Activated B cell treated with CpG ODN at 0.5 μM for 24 hours (primary cell): ENCODE data around the gene IL15RA. TPM values are rescaled to one million over a fixed set of nuclear protein-coding genes. Genes with fewer than 3 reads are reported as not detected.

Source experiments
- ATAC-seq: fragments of 200-7000 bp; cut with Tn5 transposase; one replicate; pipeline ENCODE4 v1.10.0; 2021; ENCODE audit warnings: low read depth, mild to moderate bottlenecking, moderate library complexity
- CTCF ChIA-PET: fragments of 350-600 bp; sonication (Branson Sonifier 250); formaldehyde crosslinking; loops from one replicate; lab custom pipeline; 2021; ENCODE audit warnings: antibody characterized with exemption; lab: Charles Lee
- POLR2A ChIA-PET: fragments of 350-600 bp; sonication (Branson Sonifier 250); formaldehyde crosslinking; loops from one replicate; lab custom pipeline; 2021; ENCODE audit warnings: antibody characterized with exemption; lab: Charles Lee
- DNase-seq: peaks from one replicate; pipeline ENCODE4 v3.0.0; 2022
- H3K27ac Mint-ChIP-seq: one replicate; pipeline ENCODE4 v1.8.0; 2020; ENCODE audit warnings: mixed read lengths
- H3K27me3 Mint-ChIP-seq: one replicate; pipeline ENCODE4 v1.8.0; 2021; ENCODE audit warnings: mixed read lengths
- H3K36me3 Mint-ChIP-seq: one replicate; pipeline ENCODE4 v1.8.0; 2021; ENCODE audit warnings: low read depth, mixed read lengths
- H3K4me1 Mint-ChIP-seq: one replicate; pipeline ENCODE4 v1.8.0; 2021; ENCODE audit warnings: mixed read lengths
- H3K4me3 Mint-ChIP-seq: one replicate; pipeline ENCODE4 v1.8.0; 2020; ENCODE audit warnings: mild to moderate bottlenecking, mixed read lengths
- H3K9me3 Mint-ChIP-seq: one replicate; pipeline ENCODE4 v1.8.0; 2020; ENCODE audit warnings: mixed read lengths
- CTCF ChIP-seq: fragments of 200-600 bp; IDR thresholded peaks from one replicate; pipeline ENCODE4 v1.8.0; 2022; ENCODE audit warnings: antibody characterized with exemption, mild to moderate bottlenecking
- intact Hi-C: fragments of 100-400 bp; cut with micrococcal nuclease; formaldehyde crosslinking; loops from one replicate; pipeline ENCODE4 v1.15.1; 2024
- total RNA-seq: library from RNA; stranded (reverse); gene quantifications from 2 replicates; pipeline ENCODE4 v1.2.3, GENCODE V29; 2022

Gene IL15RA
- total RNA-seq, 1 donor from 2014 or later: 19.1 TPM

- intact Hi-C loops: no loop called here
- no peak for DNase-seq
- Mint-ChIP-seq H3K36me3 (no peaks in the 10 kb centered on the region), H3K27ac (no peak overlapping the region), H3K4me3 (no peak overlapping the region), H3K9me3 (no peaks in the 10 kb centered on the region), H3K4me1 (no peaks in the 10 kb centered on the region), H3K27me3 (peaks cover 5% of the 10 kb centered on the region)
- POLR2A ChIA-PET: interaction anchor here (1.1 kb wide), 1 partner anchor 23 kb away, joined by 7 read pairs; no protein-coding TSS in a partner anchor
- CTCF ChIA-PET: no interaction called here
- ATAC-seq: no peak
- no peak for TF ChIP-seq CTCF
Observed at GRCh38 chr10:5999440-6000165, 22.3 kb upstream of the IL15RA start.

- ChIA-PET CTCF (no interaction called here), POLR2A (no interaction called here)
- peaks cover 5% of the 10 kb centered on the region for H3K27me3 Mint-ChIP-seq
- H3K4me1 Mint-ChIP-seq: no peaks in the 10 kb centered on the region
- intact Hi-C loops: no loop called here
- H3K4me3 Mint-ChIP-seq: no peak overlapping the region
- no peak overlapping the region for H3K27ac Mint-ChIP-seq
- DNase-seq: no peak
- H3K36me3 Mint-ChIP-seq: peaks cover 1% of the 10 kb centered on the region
- TF ChIP-seq CTCF: no peak
- no peak for ATAC-seq
- peaks cover 6% of the 10 kb centered on the region for H3K9me3 Mint-ChIP-seq
Observed at GRCh38 chr10:5996696-5997095, 19.4 kb upstream of the IL15RA start.

- Mint-ChIP-seq H3K27me3 (no peaks in the 10 kb centered on the region), H3K9me3 (peaks cover 12% of the 10 kb centered on the region), H3K27ac (no peak overlapping the region), H3K4me3 (no peak overlapping the region), H3K4me1 (peaks cover 9% of the 10 kb centered on the region), H3K36me3 (peaks cover 6% of the 10 kb centered on the region)
- DNase-seq (no peak), ATAC-seq (no peak)
- intact Hi-C loops: no loop called here
- ChIA-PET POLR2A (no interaction called here), CTCF (no interaction called here)
- TF ChIP-seq CTCF: no peak
Observed at GRCh38 chr10:5992398-5992797, 15.1 kb upstream of the IL15RA start.

GRCh38 chr10:5991708-5992107 is 14.4 kb upstream of the IL15RA start:
- Mint-ChIP-seq H3K27me3 (no peaks in the 10 kb centered on the region), H3K9me3 (peaks cover 12% of the 10 kb centered on the region), H3K36me3 (peaks cover 6% of the 10 kb centered on the region), H3K4me1 (peaks cover 10% of the 10 kb centered on the region), H3K4me3 (no peak overlapping the region), H3K27ac (no peak overlapping the region)
- no peak for ATAC-seq
- CTCF ChIA-PET: no interaction called here
- intact Hi-C loops: no loop called here
- DNase-seq: no peak
- TF ChIP-seq CTCF: no peak
- POLR2A ChIA-PET: no interaction called here

GRCh38 chr10:5989756-5990155 is 12.4 kb upstream of the IL15RA start:
- ATAC-seq (no peak), DNase-seq (no peak)
- Mint-ChIP-seq H3K27me3 (no peaks in the 10 kb centered on the region), H3K4me3 (no peak overlapping the region), H3K9me3 (peaks cover 12% of the 10 kb centered on the region), H3K36me3 (peaks cover 6% of the 10 kb centered on the region), H3K4me1 (peaks cover 10% of the 10 kb centered on the region), H3K27ac (no peak overlapping the region)
- ChIA-PET POLR2A (interaction anchor here (0.6 kb wide), 1 partner anchor 418 kb away, joined by 4 read pairs; no protein-coding TSS in a partner anchor), CTCF (no interaction called here)
- TF ChIP-seq CTCF: no peak
- intact Hi-C loops: no loop called here
